LNCAP (cell line): ENCODE measurements around the gene OR10P1.

Source experiments
- TF ChIP-seq, protein P1 (sequence below): fragments of 450-650 bp; IDR thresholded peaks from 2 replicates; pipeline ENCODE4 v1.5.1; 2017; ENCODE audit warnings: mild to moderate bottlenecking

Gene OR10P1

DNA sequence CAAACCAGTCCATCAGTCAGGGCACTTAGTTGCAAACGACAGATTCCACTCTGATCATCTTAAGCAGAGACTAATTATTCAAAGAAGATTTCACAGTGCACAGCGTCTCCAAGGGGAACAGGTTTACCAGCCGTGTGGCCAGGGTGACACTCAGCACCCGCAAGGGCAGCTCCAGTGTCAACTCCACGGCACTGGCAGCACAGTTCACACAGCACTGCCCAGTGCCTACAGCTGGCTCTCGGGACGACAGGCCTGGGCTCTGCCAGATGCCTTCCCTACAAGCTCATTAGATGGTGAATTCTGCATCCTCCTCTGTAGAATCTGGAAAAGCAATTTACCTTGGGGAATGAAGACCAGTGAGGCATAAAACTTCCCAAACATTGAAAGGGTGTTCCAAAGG, 4.9 kb downstream of the OR10P1 start:
- TF ChIP-seq, protein P1, sequence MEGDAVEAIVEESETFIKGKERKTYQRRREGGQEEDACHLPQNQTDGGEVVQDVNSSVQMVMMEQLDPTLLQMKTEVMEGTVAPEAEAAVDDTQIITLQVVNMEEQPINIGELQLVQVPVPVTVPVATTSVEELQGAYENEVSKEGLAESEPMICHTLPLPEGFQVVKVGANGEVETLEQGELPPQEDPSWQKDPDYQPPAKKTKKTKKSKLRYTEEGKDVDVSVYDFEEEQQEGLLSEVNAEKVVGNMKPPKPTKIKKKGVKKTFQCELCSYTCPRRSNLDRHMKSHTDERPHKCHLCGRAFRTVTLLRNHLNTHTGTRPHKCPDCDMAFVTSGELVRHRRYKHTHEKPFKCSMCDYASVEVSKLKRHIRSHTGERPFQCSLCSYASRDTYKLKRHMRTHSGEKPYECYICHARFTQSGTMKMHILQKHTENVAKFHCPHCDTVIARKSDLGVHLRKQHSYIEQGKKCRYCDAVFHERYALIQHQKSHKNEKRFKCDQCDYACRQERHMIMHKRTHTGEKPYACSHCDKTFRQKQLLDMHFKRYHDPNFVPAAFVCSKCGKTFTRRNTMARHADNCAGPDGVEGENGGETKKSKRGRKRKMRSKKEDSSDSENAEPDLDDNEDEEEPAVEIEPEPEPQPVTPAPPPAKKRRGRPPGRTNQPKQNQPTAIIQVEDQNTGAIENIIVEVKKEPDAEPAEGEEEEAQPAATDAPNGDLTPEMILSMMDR = no peak

- TF ChIP-seq, protein P1 = no peak
Observed at GRCh38 chr12:55642267-55642666, 5.6 kb downstream of the OR10P1 start.

DNA sequence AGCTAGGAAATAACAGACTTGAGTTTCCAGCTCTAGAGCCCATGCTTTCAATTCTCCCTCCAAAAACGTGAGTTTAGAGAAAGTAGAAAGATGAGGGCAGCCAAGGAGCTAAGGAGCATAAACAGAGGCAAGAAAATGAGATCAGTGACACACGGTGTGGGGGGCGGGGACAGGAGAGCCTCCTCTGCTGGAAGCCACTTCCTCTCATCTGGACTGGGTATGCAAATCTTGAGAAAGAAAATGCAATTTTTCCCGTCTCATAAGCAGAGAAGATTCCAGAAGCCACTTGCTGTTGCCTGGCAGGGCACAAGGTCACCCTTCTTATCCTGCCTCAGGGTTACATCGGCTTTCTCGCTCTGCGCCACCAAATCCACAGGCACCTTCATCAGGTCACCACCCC, 6.0 kb downstream of the OR10P1 start:
- TF ChIP-seq, protein P1 = no peak

- TF ChIP-seq, protein P1 = no peak
Observed at GRCh38 chr12:55644591-55644990, 7.9 kb downstream of the OR10P1 start.

GRCh38 chr12:55647027-55647426, 10.3 kb downstream of the OR10P1 start:
- TF ChIP-seq, protein P1 = no peak

DNA sequence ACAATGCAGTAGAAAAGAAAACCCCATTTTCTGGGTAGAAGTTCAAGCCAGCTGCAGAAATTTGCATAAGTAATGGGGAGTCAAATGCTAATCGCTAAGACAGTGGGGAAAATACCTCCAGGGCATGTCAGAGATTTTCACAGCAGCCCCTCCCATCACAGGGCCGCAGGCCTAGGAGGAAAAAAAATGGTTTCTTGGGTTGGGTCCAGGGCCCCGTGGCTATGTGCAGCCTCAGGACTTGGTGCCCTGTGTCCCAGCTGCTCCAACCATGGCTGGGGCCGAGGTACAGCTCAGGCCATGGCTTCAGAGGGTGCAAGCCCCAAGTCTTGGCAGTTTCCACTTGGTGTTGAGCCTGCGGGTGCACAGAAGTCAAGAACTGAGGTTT, 14.6 kb downstream of the OR10P1 start:
- TF ChIP-seq, protein P1 = no peak

DNA sequence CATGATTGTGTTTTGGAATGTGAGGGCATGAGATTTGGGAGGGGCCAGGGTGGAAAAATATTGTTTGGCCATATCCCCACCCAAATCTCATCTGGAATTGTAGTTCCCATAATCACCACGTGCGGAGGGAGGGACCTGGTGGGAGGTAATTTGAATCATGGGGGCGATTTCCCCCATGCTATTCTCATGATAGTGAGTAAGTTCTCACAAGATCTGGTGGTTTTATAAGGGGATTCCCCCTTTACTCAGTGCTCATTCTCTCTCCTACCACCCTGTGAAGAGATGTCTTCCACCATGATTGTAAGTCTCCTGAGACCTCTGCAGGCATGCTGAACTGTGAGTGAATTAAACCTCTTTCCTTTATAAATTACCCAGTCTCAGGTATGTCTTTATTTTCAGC, 15.7 kb downstream of the OR10P1 start:
- TF ChIP-seq, protein P1 = no peak

- TF ChIP-seq, protein P1 = no peak
Observed at GRCh38 chr12:55653031-55653430, 16.3 kb downstream of the OR10P1 start.
